GM10266 (cell line): ENCODE measurements around the gene IMPA2.

Experiments used
- DNase-seq: peaks from one replicate; pipeline ENCODE4 v3.0.0; 2012; ENCODE audit errors: extremely low spot score
- CTCF ChIP-seq: IDR thresholded peaks from 2 replicates; pipeline ENCODE4 v1.5.1; 2012; ENCODE audit warnings: mild to moderate bottlenecking, low read depth; ENCODE audit not compliant: control insufficient read depth, insufficient read depth; ENCODE audit errors: missing control alignments

Gene IMPA2

DNA sequence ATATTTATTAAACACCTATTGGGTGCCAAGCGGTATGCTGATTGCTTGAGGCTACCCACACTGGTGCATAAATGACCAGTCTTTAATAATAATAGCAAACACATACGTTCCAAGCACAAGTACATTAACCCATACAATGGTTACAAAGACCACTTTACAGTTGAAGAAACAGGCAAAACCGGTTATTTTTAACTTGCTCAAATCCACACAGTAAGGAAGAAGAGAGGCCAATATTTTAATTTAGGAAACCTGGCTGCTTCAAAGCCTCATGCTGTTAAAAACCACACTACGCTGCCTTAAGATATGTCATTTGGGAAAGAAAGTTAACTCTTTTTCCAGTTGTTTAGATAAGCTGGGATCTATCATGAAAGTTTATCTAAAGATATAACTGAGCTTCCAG lies 2.4 kb upstream of the IMPA2 start:
- TF ChIP-seq CTCF = no peak
- no peak for DNase-seq

GRCh38 chr18:11980163-11980493 lies 1.2 kb upstream of the IMPA2 start:
- no peak for DNase-seq
- TF ChIP-seq CTCF = no peak

DNA sequence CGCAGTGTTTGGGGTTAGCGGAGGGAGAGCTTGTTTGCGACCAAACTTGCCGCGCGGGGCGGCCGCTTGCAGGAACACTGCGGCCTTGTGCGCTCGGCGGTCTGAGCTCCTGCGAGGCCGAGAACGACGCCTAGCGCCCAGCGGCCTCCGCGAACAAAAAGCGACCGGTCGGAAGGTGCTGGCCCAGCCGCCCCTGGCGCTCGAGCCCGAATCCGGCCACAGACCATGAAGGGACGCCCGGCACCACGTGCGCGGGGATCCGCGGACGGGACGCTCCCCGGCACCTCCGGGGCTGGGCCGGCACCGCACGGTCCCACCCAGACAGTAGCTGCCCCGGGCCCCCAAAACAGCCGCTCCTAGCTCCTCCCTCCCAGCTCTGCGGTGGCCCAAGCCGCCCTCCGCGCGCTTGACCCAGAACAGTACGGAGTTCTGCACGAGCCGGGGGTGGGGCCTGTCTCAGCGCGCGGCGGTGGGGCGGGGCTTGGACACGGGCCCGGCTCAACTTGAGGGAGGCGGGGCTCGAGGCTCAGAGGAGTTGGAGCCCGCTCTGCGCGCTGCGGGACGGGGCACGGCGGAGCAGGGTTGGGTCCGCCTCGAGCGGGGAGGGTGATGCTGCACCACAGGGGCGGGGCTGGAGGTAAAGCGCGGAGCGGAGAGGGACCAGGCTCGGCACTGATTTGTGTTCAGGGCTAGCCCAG lies 664 bp upstream of the IMPA2 start:
- peak; percentile 98 for DNase-seq

GRCh38 chr18:11981543-11982366 lies 448 bp downstream of the IMPA2 start:
- DNase-seq = no peak
- no peak for TF ChIP-seq CTCF

More for the DNA sequence above, 664 bp upstream of the IMPA2 start:
- peak; percentile 32 for TF ChIP-seq CTCF

- no peak for DNase-seq
- TF ChIP-seq CTCF = no peak
Observed at GRCh38 chr18:11982981-11983380, 1.7 kb downstream of the IMPA2 start.

GRCh38 chr18:11983592-11983991 lies 2.3 kb downstream of the IMPA2 start:
- TF ChIP-seq CTCF = no peak
- no peak for DNase-seq

- DNase-seq = no peak
- no peak for TF ChIP-seq CTCF
Observed at GRCh38 chr18:11984091-11984490, 2.8 kb downstream of the IMPA2 start.
